ENCODE measurements around the gene SUPT20HL2. TPM values are rescaled to one million over a fixed set of nuclear protein-coding genes. Genes with fewer than 3 reads are reported as not detected.
A peak's percentile ranks its signal among the peaks of the same experiment; 100 is the strongest.

The SUPT20HL2 gene
- total RNA-seq, 1 donor from 2014 or later = not detected

DNA sequence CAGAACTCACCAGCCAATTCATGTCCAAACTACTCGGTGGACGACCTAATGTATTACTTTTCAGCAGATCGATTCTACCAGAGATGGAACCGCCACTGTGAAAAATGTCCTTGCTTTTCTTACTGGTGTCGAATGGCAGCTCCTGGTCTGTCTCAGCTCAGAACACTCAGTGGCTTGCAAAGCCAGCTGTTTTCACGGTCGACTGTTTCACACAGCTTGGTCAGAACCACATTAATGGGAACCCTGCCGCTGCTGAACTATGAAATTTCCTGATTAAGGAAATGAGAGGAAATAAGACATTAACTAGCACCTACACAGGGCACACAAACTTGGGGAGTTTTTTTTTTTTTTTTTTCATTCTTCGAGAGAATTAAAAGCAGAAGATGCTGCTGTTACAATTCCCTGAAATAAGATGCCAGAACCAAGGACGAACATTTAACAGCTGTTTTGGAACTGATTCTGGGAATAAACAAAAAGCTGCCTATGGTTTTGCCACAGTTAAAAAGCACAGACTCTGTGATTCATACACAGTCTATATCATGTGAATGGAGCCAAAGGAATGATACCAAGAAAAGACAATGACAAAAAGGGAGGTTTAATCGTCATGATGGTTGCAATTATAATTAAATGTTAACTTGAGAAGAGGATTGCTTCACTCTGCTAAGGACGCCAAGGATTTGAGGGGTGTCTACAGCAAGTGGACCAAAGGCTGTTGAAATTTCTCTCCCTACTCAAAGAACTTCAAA, 31.3 kb downstream of the SUPT20HL2 start:
- Mint-ChIP-seq H3K36me3 (ENCODE audit: unreplicated experiment) (no peaks in the 10 kb centered on the region), H3K4me1 (ENCODE audit: unreplicated experiment) (peaks cover 14% of the 10 kb centered on the region), H3K27ac (ENCODE audit: unreplicated experiment) (peak overlapping the region; percentile 12), H3K4me3 (ENCODE audit: unreplicated experiment) (peak overlapping the region; percentile 56), H3K9me3 (ENCODE audit: unreplicated experiment) (no peaks in the 10 kb centered on the region), H3K27me3 (ENCODE audit: unreplicated experiment) (no peaks in the 10 kb centered on the region)
- no peak for DNase-seq (ENCODE audit: extremely low spot score, unreplicated experiment)
- TF ChIP-seq, protein P1, sequence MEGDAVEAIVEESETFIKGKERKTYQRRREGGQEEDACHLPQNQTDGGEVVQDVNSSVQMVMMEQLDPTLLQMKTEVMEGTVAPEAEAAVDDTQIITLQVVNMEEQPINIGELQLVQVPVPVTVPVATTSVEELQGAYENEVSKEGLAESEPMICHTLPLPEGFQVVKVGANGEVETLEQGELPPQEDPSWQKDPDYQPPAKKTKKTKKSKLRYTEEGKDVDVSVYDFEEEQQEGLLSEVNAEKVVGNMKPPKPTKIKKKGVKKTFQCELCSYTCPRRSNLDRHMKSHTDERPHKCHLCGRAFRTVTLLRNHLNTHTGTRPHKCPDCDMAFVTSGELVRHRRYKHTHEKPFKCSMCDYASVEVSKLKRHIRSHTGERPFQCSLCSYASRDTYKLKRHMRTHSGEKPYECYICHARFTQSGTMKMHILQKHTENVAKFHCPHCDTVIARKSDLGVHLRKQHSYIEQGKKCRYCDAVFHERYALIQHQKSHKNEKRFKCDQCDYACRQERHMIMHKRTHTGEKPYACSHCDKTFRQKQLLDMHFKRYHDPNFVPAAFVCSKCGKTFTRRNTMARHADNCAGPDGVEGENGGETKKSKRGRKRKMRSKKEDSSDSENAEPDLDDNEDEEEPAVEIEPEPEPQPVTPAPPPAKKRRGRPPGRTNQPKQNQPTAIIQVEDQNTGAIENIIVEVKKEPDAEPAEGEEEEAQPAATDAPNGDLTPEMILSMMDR (IDR thresholded peaks at IDR 0.05) = no peak

DNA sequence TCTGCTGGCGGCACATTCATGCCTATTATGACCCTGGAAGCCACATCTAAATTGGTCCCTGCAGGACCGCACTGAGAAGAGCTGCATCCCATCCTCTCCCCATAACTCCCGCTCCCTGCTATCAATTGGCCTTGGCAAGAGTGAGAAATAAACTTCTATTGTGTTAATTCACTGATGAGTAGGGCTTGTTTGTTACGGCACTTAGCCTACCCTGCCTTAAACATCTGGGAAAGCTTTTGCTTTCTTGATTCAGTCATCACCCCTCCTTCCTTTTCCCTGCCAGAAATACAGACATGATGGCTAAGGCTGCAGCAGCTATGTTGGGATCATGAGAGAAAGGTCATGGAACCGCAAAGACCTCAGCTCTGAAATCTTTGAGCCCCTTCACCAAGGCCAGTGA, 36.5 kb downstream of the SUPT20HL2 start:
- Mint-ChIP-seq H3K9me3 (ENCODE audit: unreplicated experiment) (no peaks in the 10 kb centered on the region), H3K4me3 (ENCODE audit: unreplicated experiment) (no peak overlapping the region), H3K4me1 (ENCODE audit: unreplicated experiment) (peaks cover 3% of the 10 kb centered on the region), H3K27me3 (ENCODE audit: unreplicated experiment) (no peaks in the 10 kb centered on the region), H3K36me3 (ENCODE audit: unreplicated experiment) (no peaks in the 10 kb centered on the region), H3K27ac (ENCODE audit: unreplicated experiment) (no peak overlapping the region)
- DNase-seq (ENCODE audit: extremely low spot score, unreplicated experiment) = no peak
- TF ChIP-seq, protein P1 (IDR thresholded peaks at IDR 0.05) = no peak

DNA sequence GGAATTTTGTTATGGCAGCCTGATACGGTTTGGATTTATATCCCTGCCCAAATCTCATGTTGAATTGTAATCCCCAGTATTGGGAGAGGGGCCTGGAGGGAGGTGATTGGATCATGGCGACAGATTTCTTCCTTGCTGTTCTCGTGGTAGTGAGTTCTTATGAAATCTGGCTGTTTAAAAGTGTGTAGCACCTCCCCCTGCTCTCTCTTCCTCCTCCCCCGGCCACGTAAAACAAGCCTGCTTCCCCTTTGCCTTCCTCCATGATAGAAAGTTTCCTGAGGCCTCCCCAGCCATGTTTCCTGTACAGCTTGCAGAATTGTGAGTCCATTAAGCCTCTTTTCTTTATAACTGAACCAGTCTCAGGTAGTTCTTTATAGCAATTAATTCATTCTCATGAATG, 37.9 kb downstream of the SUPT20HL2 start:
- no peaks in the 10 kb centered on the region for H3K27me3 Mint-ChIP-seq (ENCODE audit: unreplicated experiment)
- H3K9me3 Mint-ChIP-seq (ENCODE audit: unreplicated experiment) = no peaks in the 10 kb centered on the region
- H3K4me3 Mint-ChIP-seq (ENCODE audit: unreplicated experiment) = no peak overlapping the region
- no peaks in the 10 kb centered on the region for H3K36me3 Mint-ChIP-seq (ENCODE audit: unreplicated experiment)
- TF ChIP-seq, protein P1 (IDR thresholded peaks at IDR 0.05) = no peak
- no peaks in the 10 kb centered on the region for H3K4me1 Mint-ChIP-seq (ENCODE audit: unreplicated experiment)
- no peak for DNase-seq (ENCODE audit: extremely low spot score, unreplicated experiment)
- no peak overlapping the region for H3K27ac Mint-ChIP-seq (ENCODE audit: unreplicated experiment)

DNA sequence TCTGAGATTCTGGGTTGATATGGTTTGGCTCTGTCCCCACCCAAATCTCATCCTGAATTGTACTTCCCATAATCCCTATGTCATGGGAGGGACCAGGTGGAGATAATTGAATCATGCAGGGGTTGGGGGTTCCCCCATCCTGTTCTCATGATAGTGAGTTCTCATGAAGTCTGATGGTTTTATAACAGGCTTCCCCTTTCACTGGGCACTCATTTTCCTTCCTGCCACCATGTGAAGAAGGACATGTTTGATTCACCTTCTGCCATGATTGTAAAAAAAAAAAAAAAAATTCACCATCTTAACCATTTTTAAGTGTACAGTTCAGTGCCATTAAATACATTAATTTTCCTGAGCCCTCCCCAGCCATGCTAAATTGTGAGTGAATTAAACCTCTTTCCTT, 42.6 kb downstream of the SUPT20HL2 start:
- Mint-ChIP-seq H3K36me3 (ENCODE audit: unreplicated experiment) (no peaks in the 10 kb centered on the region), H3K4me1 (ENCODE audit: unreplicated experiment) (peaks cover 7% of the 10 kb centered on the region), H3K27ac (ENCODE audit: unreplicated experiment) (no peak overlapping the region), H3K27me3 (ENCODE audit: unreplicated experiment) (no peaks in the 10 kb centered on the region), H3K4me3 (ENCODE audit: unreplicated experiment) (no peak overlapping the region), H3K9me3 (ENCODE audit: unreplicated experiment) (no peaks in the 10 kb centered on the region)
- DNase-seq (ENCODE audit: extremely low spot score, unreplicated experiment) = no peak
- TF ChIP-seq, protein P1 (IDR thresholded peaks at IDR 0.05) = no peak

DNA sequence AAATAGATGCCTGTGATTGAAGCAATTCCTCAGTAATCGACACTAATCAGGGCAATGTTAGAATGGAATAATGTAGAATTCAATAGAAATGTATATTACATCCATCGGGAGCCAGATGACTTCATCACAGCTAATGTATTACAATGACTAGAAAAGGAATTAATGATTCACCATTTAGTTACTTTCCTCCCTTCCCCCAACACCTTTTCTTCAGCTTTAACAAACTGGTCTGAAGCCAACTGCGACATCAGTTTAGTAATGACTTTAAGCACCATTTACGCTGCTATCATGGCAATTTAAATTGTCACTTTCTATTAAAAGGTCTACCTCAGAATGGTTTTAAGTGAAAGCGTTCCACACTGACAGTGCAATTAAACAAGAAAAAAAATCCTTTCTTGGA, 45.1 kb downstream of the SUPT20HL2 start:
- H3K27me3 Mint-ChIP-seq (ENCODE audit: unreplicated experiment) = no peaks in the 10 kb centered on the region

More for the DNA sequence above, 45.1 kb downstream of the SUPT20HL2 start:
- Mint-ChIP-seq H3K27ac (ENCODE audit: unreplicated experiment) (no peak overlapping the region), H3K36me3 (ENCODE audit: unreplicated experiment) (no peaks in the 10 kb centered on the region), H3K9me3 (ENCODE audit: unreplicated experiment) (no peaks in the 10 kb centered on the region), H3K4me1 (ENCODE audit: unreplicated experiment) (peaks cover 7% of the 10 kb centered on the region), H3K4me3 (ENCODE audit: unreplicated experiment) (no peak overlapping the region)
- TF ChIP-seq, protein P1 (IDR thresholded peaks at IDR 0.05) = no peak
- DNase-seq (ENCODE audit: extremely low spot score, unreplicated experiment) = no peak

All from osteocyte (in vitro differentiated cells).